IMR-90 (cell line): ENCODE data around the gene OSCAR. TPM values are rescaled to one million over a fixed set of nuclear protein-coding genes. Genes with fewer than 3 reads are reported as not detected.

Source experiments
- ATAC-seq: fragments of 200-7000 bp; cut with Tn5 transposase; 2 replicates; pipeline ENCODE4 v1.9.1; 2020; ENCODE audit warnings: low read depth, mild to moderate bottlenecking, moderate library complexity
- BruUV-seq: library from RNA; stranded (reverse); fragments of 400-500 nt; replicated peaks from 2 replicates; lab custom pipeline; 2021; lab: Mats Ljungman, UMichigan
- CTCF ChIA-PET: fragments of 300-600 bp; formaldehyde crosslinking; extraction: SDS; loops from one replicate; lab custom pipeline; 2021; ENCODE audit warnings: antibody characterized with exemption; lab: Yijun Ruan, JAX
- POLR2A ChIA-PET: fragments of 300-600 bp; sonication (Branson Sonifier 250); formaldehyde crosslinking; loops from one replicate; lab custom pipeline; 2022; ENCODE audit warnings: antibody characterized with exemption; ENCODE audit not compliant: unreplicated experiment; lab: Charles Lee
- DNase-seq: peaks from one replicate; pipeline ENCODE4 v3.0.0; 2013
- H2AFZ ChIP-seq: replicated peaks from 2 replicates; pipeline ENCODE3; 2013; ENCODE audit warnings: low read length, mild to moderate bottlenecking; ENCODE audit not compliant: poor library complexity
- H2AK5ac ChIP-seq: 2 replicates; pipeline ENCODE4 v1.6.1; 2013; ENCODE audit warnings: low read depth, low read length, inconsistent platforms
- H2AK9ac ChIP-seq: replicated peaks from 2 replicates; pipeline ENCODE3; 2013; ENCODE audit warnings: mild to moderate bottlenecking, low read depth, low read length, moderate library complexity; ENCODE audit not compliant: poor library complexity
- H2BK120ac ChIP-seq: 2 replicates; pipeline ENCODE4 v1.6.1; 2013; ENCODE audit warnings: low read depth, low read length, inconsistent platforms
- H2BK15ac ChIP-seq: 3 replicates; pipeline ENCODE4 v1.6.1; 2013; ENCODE audit warnings: low read depth, low read length, inconsistent platforms
- H2BK20ac ChIP-seq: 2 replicates; pipeline ENCODE4 v1.6.1; 2013; ENCODE audit warnings: low read depth, mild to moderate bottlenecking, inconsistent platforms, low read length, moderate library complexity
- H2BK5ac ChIP-seq: 2 replicates; pipeline ENCODE4 v1.6.1; 2013; ENCODE audit warnings: mild to moderate bottlenecking, low read depth, low read length, inconsistent platforms; ENCODE audit not compliant: poor library complexity, severe bottlenecking
- H3K14ac ChIP-seq: replicated peaks from 2 replicates; pipeline ENCODE4 v1.6.1; 2013; ENCODE audit warnings: low read depth, low read length, inconsistent platforms
- H3K18ac ChIP-seq: 2 replicates; pipeline ENCODE4 v1.6.1; 2013; ENCODE audit warnings: low read depth, low read length, control low read depth
- H3K23ac ChIP-seq: 2 replicates; pipeline ENCODE4 v1.6.1; 2013; ENCODE audit warnings: low read depth, low read length, inconsistent platforms
- H3K27ac ChIP-seq: 2 replicates; pipeline ENCODE4 v1.5.1; 2013; ENCODE audit warnings: mild to moderate bottlenecking, control low read depth, low read length; ENCODE audit not compliant: insufficient read depth
- H3K27me3 ChIP-seq: 2 replicates; pipeline ENCODE4 v1.6.1; 2013; ENCODE audit warnings: low read length; ENCODE audit not compliant: control insufficient read depth, insufficient read depth
- H3K36me3 ChIP-seq: 2 replicates; pipeline ENCODE4 v1.6.1; 2013; ENCODE audit warnings: low read length, mixed read lengths; ENCODE audit not compliant: control insufficient read depth, insufficient read depth
- H3K4ac ChIP-seq: 2 replicates; pipeline ENCODE4 v1.6.1; 2013; ENCODE audit warnings: low read depth, low read length, inconsistent platforms
- H3K4me1 ChIP-seq: 2 replicates; pipeline ENCODE4 v1.6.1; 2013; ENCODE audit warnings: low read length, mixed read lengths; ENCODE audit not compliant: control insufficient read depth, insufficient read depth
- H3K4me2 ChIP-seq: 2 replicates; pipeline ENCODE4 v1.6.1; 2013; ENCODE audit warnings: low read depth, mild to moderate bottlenecking, control low read depth, low read length, moderate library complexity
- H3K4me3 ChIP-seq: 2 replicates; pipeline ENCODE4 v1.5.1; 2013; ENCODE audit warnings: low read depth, mild to moderate bottlenecking, control low read depth, low read length, moderate library complexity; ENCODE audit not compliant: insufficient read depth
- H3K56ac ChIP-seq: 2 replicates; pipeline ENCODE4 v1.6.1; 2013; ENCODE audit warnings: low read length, inconsistent platforms; ENCODE audit not compliant: insufficient read depth; ENCODE audit errors: extremely low read depth
- H3K79me1 ChIP-seq, 2 experiments: 2 replicates each; pipeline ENCODE4 v1.6.1; 2013; ENCODE audit warnings: low read length in 2 of 2, inconsistent platforms in 1 of 2, low read depth in 1 of 2
- H3K9ac ChIP-seq: 2 replicates; pipeline ENCODE4 v1.6.1; 2013; ENCODE audit warnings: low read depth, low read length, control low read depth
- H3K9me1 ChIP-seq: 2 replicates; pipeline ENCODE4 v1.6.1; 2013; ENCODE audit warnings: low read length, inconsistent platforms; ENCODE audit not compliant: insufficient read depth
- H3K9me3 ChIP-seq: 2 replicates; pipeline ENCODE4 v1.6.1; 2013; ENCODE audit warnings: low read length; ENCODE audit not compliant: control insufficient read depth, insufficient read depth
- H4K20me1 ChIP-seq: 2 replicates; pipeline ENCODE4 v1.6.1; 2013; ENCODE audit warnings: low read length, inconsistent platforms; ENCODE audit not compliant: insufficient read depth
- H4K5ac ChIP-seq: 2 replicates; pipeline ENCODE4 v1.6.1; 2013; ENCODE audit warnings: mild to moderate bottlenecking, low read depth, low read length, control low read depth
- H4K8ac ChIP-seq, 2 experiments: 2 replicates each; pipeline ENCODE4 v1.6.1; 2013; ENCODE audit warnings: low read depth in 2 of 2, low read length in 2 of 2, control low read depth in 1 of 2, inconsistent platforms in 1 of 2
- H4K91ac ChIP-seq: 2 replicates; pipeline ENCODE4 v1.6.1; 2013; ENCODE audit warnings: low read depth, low read length, inconsistent platforms; ENCODE audit not compliant: insufficient read depth
- CEBPB ChIP-seq: IDR thresholded peaks from 2 replicates; pipeline ENCODE4 v1.6.1; 2012; ENCODE audit warnings: low read depth, low read length, improper control_type of control experiment
- CHD1 ChIP-seq: IDR thresholded peaks from 2 replicates; pipeline ENCODE4 v1.6.1; 2012; ENCODE audit warnings: low read depth, low read length, improper control_type of control experiment
- MAFK ChIP-seq: IDR thresholded peaks from 2 replicates; pipeline ENCODE4 v1.6.1; 2012; ENCODE audit warnings: low read depth, low read length, improper control_type of control experiment
- MAZ ChIP-seq: IDR thresholded peaks from 2 replicates; pipeline ENCODE4 v1.6.1; 2012; ENCODE audit warnings: low read depth, mild to moderate bottlenecking, low read length, improper control_type of control experiment, moderate library complexity, borderline replicate concordance
- NFE2L2 ChIP-seq: fragments of 150-350 bp; IDR thresholded peaks from 2 replicates; pipeline ENCODE4 v1.6.1; 2016; ENCODE audit warnings: low read depth, mild to moderate bottlenecking, low read length
- RCOR1 ChIP-seq: IDR thresholded peaks from 2 replicates; pipeline ENCODE4 v1.6.1; 2012; ENCODE audit warnings: mild to moderate bottlenecking, low read length, improper control_type of control experiment; ENCODE audit not compliant: insufficient replicate concordance
- RFX5 ChIP-seq: IDR thresholded peaks from 2 replicates; pipeline ENCODE4 v1.8.0; 2012; ENCODE audit warnings: low read depth, mild to moderate bottlenecking, low read length, moderate library complexity
- USF2 ChIP-seq: fragments of 150-350 bp; IDR thresholded peaks from 2 replicates; pipeline ENCODE4 v1.6.1; 2017; ENCODE audit warnings: mild to moderate bottlenecking, antibody characterized with exemption, low read length, low read depth
- WGBS, 2 experiments: methylation state at CpG; one replicate each; pipeline versions ENCODE4 v1.1.5 to v1.1.7; 2013; ENCODE audit warnings: missing lambda C conversion rate in 2 of 2; ENCODE audit not compliant: insufficient read length in 1 of 2; ENCODE audit errors: extremely low coverage in 2 of 2; 5-methylcytosine and 5-hydroxymethylcytosine counted together
- dilution Hi-C: fragments of 300-500 bp; cut with HindIII; formaldehyde crosslinking; loops from one replicate; pipeline ENCODE4 v1.14.3; 2018; ENCODE audit warnings: low sequenced_read_pairs; ENCODE audit not compliant: unreplicated experiment
- in situ Hi-C: fragments of 300-500 bp; cut with MboI; formaldehyde crosslinking; loops from 3 replicates; pipeline ENCODE4 v1.14.3; 2019; ENCODE audit warnings: low sequenced_read_pairs, inconsistent platforms, mixed read lengths
- intact Hi-C: fragments of 100-400 bp; cut with micrococcal nuclease; formaldehyde crosslinking; loops from 2 replicates; pipeline ENCODE4 v1.10.0; 2022
- polyA plus RNA-seq, 3 experiments: library from polyadenylated mRNA; depleted of rRNA; stranded (reverse); fragments of >200 nt; gene quantifications; 2 replicates each; pipeline ENCODE4 v1.2.3, GENCODE V29; 2012; ENCODE audit warnings: low replicate concordance in 1 of 3
- total RNA-seq: library from RNA; depleted of rRNA; stranded (reverse); fragments of >200 nt; gene quantifications from 2 replicates; pipeline ENCODE4 v1.2.3, GENCODE V29; 2012

The OSCAR gene
- total and polyA plus RNA-seq, 2 of the 4 experiments (the other 2 are of a cell fraction), result 0.15 TPM; not detected in 1

- Histone ChIP-seq H3K4me3 (no peak overlapping the region), H3K9me1 (peaks cover 4% of the 10 kb centered on the region; the same call in 1 of the 2 replicates), H3K79me1 (peaks cover 0 to 7% of the 10 kb centered on the region in 2 experiments; a peak in 1 of 4 replicates), H3K23ac (no peak overlapping the region), H3K36me3 (peaks cover 16% of the 10 kb centered on the region), H4K20me1 (peaks cover 10% of the 10 kb centered on the region; the same call in 1 of the 2 replicates), H2AFZ (no peak overlapping the region), H3K4me2 (no peak overlapping the region), H3K4me1 (peaks cover 10% of the 10 kb centered on the region), H3K56ac (no peak overlapping the region), H3K9ac (no peak overlapping the region), H3K9me3 (no peaks in the 10 kb centered on the region), H3K18ac (no peak overlapping the region), H2BK15ac (no peak overlapping the region), H2BK20ac (no peak overlapping the region), H2AK5ac (no peak overlapping the region), H3K4ac (no peak overlapping the region), H3K27me3 (no peaks in the 10 kb centered on the region), H4K8ac (no peak overlapping the region), H2BK120ac (no peak overlapping the region), H4K5ac (no peak overlapping the region), H2BK5ac (no peak overlapping the region), H3K27ac (no peak overlapping the region), H3K14ac (no peak overlapping the region), H2AK9ac (no peak overlapping the region), H4K91ac (no peak overlapping the region)
- TF ChIP-seq CEBPB, result no peak
- TF ChIP-seq CHD1, result no peak
- TF ChIP-seq MAFK, result no peak
- no peak for TF ChIP-seq RCOR1
- no peak for TF ChIP-seq MAZ
- TF ChIP-seq USF2, result no peak
- no peak for TF ChIP-seq NFE2L2
- no peak for TF ChIP-seq RFX5
- dilution Hi-C loops (no loop called here), in situ Hi-C loops (loop anchor here (25.0 kb wide), 1 partner anchor 1528 kb away; the partner anchor contains the start of gene U2AF2), intact Hi-C loops (no loop called here)
- DNase-seq (no peak), ATAC-seq (no peak)
- ChIA-PET CTCF (no interaction called here), POLR2A (no interaction called here)
- BruUV-seq, result no TSS peak
- WGBS, 2 experiments, result 65% methylated on average over 2 of the region's 2 CpGs; no CpG with 5 or more reads in 1 of the 2 experiments
These were observed 33.5 kb upstream of the OSCAR start for GRCh38 chr19:54133957-54134590.
